ENCODE data around the gene CTNNA3.

The CTNNA3 gene

DNA sequence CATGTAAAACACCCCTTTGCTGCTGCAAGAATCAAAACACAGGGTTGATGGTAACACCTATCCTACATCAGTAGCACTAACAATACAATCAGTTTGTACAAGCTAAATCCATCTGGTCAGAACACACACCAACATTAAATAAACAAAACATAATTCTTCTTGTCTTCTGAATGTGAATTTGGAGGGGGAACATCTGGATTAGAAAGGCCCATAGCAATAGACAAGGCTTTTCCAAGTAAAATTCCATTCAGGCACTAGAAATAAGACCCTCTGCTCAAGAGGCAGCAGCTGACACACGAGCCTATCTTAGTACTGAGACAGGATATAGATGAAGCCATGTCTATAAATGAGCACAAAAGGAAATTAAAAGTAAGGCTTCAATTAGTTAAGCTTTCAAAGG, 1610.1 kb downstream of the CTNNA3 start:
- Histone ChIP-seq H3K27me3 (ENCODE audit: insufficient read depth, poor library complexity, severe bottlenecking) (peaks cover 6% of the 10 kb centered on the region), H3K9me3 (ENCODE audit: severe bottlenecking) (no peaks in the 10 kb centered on the region), H3K27ac (ENCODE audit: poor library complexity, severe bottlenecking) (no peak overlapping the region), H3K4me1 (ENCODE audit: insufficient read depth, poor library complexity, severe bottlenecking) (no peaks in the 10 kb centered on the region), H3K36me3 (ENCODE audit: low read depth) (no peaks in the 10 kb centered on the region), H3K4me3 (ENCODE audit: severe bottlenecking) (no peak overlapping the region)
- ATAC-seq (ENCODE audit: low read depth) = no peak
- no peak for DNase-seq (ENCODE audit: low spot score)
- TF ChIP-seq, protein P1, sequence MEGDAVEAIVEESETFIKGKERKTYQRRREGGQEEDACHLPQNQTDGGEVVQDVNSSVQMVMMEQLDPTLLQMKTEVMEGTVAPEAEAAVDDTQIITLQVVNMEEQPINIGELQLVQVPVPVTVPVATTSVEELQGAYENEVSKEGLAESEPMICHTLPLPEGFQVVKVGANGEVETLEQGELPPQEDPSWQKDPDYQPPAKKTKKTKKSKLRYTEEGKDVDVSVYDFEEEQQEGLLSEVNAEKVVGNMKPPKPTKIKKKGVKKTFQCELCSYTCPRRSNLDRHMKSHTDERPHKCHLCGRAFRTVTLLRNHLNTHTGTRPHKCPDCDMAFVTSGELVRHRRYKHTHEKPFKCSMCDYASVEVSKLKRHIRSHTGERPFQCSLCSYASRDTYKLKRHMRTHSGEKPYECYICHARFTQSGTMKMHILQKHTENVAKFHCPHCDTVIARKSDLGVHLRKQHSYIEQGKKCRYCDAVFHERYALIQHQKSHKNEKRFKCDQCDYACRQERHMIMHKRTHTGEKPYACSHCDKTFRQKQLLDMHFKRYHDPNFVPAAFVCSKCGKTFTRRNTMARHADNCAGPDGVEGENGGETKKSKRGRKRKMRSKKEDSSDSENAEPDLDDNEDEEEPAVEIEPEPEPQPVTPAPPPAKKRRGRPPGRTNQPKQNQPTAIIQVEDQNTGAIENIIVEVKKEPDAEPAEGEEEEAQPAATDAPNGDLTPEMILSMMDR (IDR thresholded peaks at IDR 0.05; ENCODE audit: poor library complexity, severe bottlenecking) = no peak

DNA sequence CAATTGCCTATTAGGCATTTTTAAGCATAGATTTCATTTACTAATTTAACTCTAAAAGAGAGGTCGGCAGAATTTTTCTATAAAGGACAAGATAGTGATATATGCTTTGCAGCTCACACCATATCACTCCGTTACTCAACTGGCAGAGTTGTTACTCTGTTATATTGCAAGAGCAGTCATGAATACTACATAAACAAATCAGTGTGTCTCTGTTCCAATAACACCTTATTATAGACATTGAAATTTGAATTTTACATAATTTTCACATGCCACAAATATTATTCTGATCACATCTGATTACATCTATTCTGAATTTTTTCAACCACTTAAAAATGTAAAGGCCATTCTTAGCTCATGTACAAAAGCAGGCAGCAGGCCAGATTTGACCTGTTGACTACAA, 1624.1 kb downstream of the CTNNA3 start:
- no peaks in the 10 kb centered on the region for H3K9me3 ChIP-seq (ENCODE audit: severe bottlenecking)
- no peaks in the 10 kb centered on the region for H3K4me1 ChIP-seq (ENCODE audit: insufficient read depth, poor library complexity, severe bottlenecking)
- TF ChIP-seq, protein P1 (IDR thresholded peaks at IDR 0.05; ENCODE audit: poor library complexity, severe bottlenecking) = no peak
- H3K27me3 ChIP-seq (ENCODE audit: insufficient read depth, poor library complexity, severe bottlenecking) = peaks cover 8% of the 10 kb centered on the region
- no peak for DNase-seq (ENCODE audit: low spot score)
- no peaks in the 10 kb centered on the region for H3K36me3 ChIP-seq (ENCODE audit: low read depth)
- H3K4me3 ChIP-seq (ENCODE audit: severe bottlenecking) = no peak overlapping the region
- no peak for ATAC-seq (ENCODE audit: low read depth)
- H3K27ac ChIP-seq (ENCODE audit: poor library complexity, severe bottlenecking) = no peak overlapping the region

DNA sequence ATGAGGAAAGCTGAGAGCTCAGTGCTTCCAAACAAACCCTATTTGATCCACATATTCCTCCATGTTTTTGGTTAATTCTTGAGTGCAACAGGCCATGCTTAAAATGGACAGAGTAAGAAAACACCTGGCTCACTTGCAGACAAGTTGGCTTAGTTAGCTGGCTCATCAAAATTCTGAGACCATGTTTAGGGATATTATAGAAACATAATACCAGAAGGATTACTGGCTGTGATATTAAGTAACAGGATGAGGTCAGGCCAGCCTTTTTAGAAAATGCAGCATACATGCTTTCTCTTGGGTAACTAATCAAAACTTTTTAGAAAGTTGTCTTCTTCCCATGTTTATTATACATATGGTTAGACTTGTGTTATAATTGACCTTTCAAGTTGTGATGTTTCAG, 1637.4 kb downstream of the CTNNA3 start:
- Histone ChIP-seq H3K9me3 (ENCODE audit: severe bottlenecking) (no peaks in the 10 kb centered on the region), H3K36me3 (ENCODE audit: low read depth) (no peaks in the 10 kb centered on the region), H3K4me1 (ENCODE audit: insufficient read depth, poor library complexity, severe bottlenecking) (no peaks in the 10 kb centered on the region), H3K4me3 (ENCODE audit: severe bottlenecking) (no peak overlapping the region), H3K27ac (ENCODE audit: poor library complexity, severe bottlenecking) (no peak overlapping the region), H3K27me3 (ENCODE audit: insufficient read depth, poor library complexity, severe bottlenecking) (no peaks in the 10 kb centered on the region)
- TF ChIP-seq, protein P1 (IDR thresholded peaks at IDR 0.05; ENCODE audit: poor library complexity, severe bottlenecking) = no peak
- DNase-seq (ENCODE audit: low spot score) (no peak), ATAC-seq (ENCODE audit: low read depth) (no peak)

DNA sequence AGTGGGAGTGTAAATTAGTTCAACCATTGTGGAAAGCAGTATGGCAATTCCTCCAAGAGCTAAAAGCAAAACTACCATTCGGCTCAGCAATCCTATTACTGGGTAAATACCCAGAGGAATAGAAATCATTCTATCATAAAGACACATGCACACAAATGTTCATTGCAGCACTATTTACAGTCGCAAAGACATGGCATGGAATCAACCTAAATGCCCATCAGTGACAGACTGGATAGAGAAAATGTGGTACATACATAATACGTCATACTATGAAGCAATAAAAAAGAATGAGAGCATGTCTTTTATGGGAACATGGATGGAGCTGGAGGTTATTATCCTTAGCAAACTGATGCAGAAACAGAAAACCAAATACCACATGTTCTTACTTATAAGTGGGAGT, 1646.7 kb downstream of the CTNNA3 start:
- H3K27ac ChIP-seq (ENCODE audit: poor library complexity, severe bottlenecking) = no peak overlapping the region
- TF ChIP-seq, protein P1 (IDR thresholded peaks at IDR 0.05; ENCODE audit: poor library complexity, severe bottlenecking) = no peak

DNA sequence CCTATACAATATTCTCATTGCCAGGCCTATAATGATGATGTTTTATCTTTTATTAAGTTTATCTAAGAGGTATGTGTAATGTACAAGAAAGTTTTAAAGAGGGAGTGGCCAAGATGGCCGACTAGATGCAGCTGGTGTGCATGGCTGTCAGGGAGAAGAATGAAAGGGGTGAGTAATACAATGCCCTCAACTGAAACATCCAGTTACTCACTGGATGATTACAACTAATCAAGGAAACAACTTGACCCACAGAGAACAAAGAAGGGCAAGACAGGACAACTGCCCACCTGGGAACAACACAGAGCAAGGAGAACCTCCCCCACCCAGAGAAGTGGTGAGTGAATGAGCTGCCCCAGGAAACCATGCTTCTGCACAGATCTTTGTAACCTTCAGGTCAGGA, 1650.1 kb downstream of the CTNNA3 start:
- Histone ChIP-seq H3K4me1 (ENCODE audit: insufficient read depth, poor library complexity, severe bottlenecking) (no peaks in the 10 kb centered on the region), H3K27me3 (ENCODE audit: insufficient read depth, poor library complexity, severe bottlenecking) (no peaks in the 10 kb centered on the region), H3K4me3 (ENCODE audit: severe bottlenecking) (no peak overlapping the region), H3K9me3 (ENCODE audit: severe bottlenecking) (no peaks in the 10 kb centered on the region), H3K27ac (ENCODE audit: poor library complexity, severe bottlenecking) (no peak overlapping the region), H3K36me3 (ENCODE audit: low read depth) (no peaks in the 10 kb centered on the region)
- no peak for DNase-seq (ENCODE audit: low spot score)
- TF ChIP-seq, protein P1 (IDR thresholded peaks at IDR 0.05; ENCODE audit: poor library complexity, severe bottlenecking) = no peak
- no peak for ATAC-seq (ENCODE audit: low read depth)

More for the DNA sequence above, 1646.7 kb downstream of the CTNNA3 start:
- Histone ChIP-seq H3K9me3 (ENCODE audit: severe bottlenecking) (no peaks in the 10 kb centered on the region), H3K36me3 (ENCODE audit: low read depth) (no peaks in the 10 kb centered on the region), H3K27me3 (ENCODE audit: insufficient read depth, poor library complexity, severe bottlenecking) (no peaks in the 10 kb centered on the region), H3K4me3 (ENCODE audit: severe bottlenecking) (no peak overlapping the region), H3K4me1 (ENCODE audit: insufficient read depth, poor library complexity, severe bottlenecking) (no peaks in the 10 kb centered on the region)
- DNase-seq (ENCODE audit: low spot score) (no peak), ATAC-seq (ENCODE audit: low read depth) (no peak)
